Omental fat pad (tissue), 4 donors: ENCODE measurements around the gene THEMIS. TPM values are rescaled to one million over a fixed set of nuclear protein-coding genes. Genes with fewer than 3 reads are reported as not detected.

Source experiments
- ATAC-seq: fragments of 150-250 bp; one replicate; pipeline ENCODE4 v1.9.1; 2016; ENCODE audit warnings: mild to moderate bottlenecking, moderate library complexity; ENCODE audit not compliant: low FRiP score
- DNase-seq: peaks from one replicate; pipeline ENCODE4 v3.0.0-alpha.2; 2019; ENCODE audit warnings: low spot score
- total RNA-seq, 4 donors: library from RNA; depleted of rRNA; stranded (reverse); fragments of >200 nt; gene quantifications; one replicate each; pipeline ENCODE4 v1.1.0, GENCODE V29; 2016
- TF ChIP-seq, protein P1 (sequence below), 3 donors: fragments of 450-650 bp; IDR thresholded peaks; one replicate each; pipeline ENCODE4 v1.5.1; 2016 to 2017; ENCODE audit warnings: antibody characterized with exemption in 3 of 3, mild to moderate bottlenecking in 3 of 3, moderate library complexity in 2 of 3

The THEMIS gene
- total RNA-seq, 4 donors from 2014 or later = 0.56 to 1.7 (median 1.4) TPM

DNA sequence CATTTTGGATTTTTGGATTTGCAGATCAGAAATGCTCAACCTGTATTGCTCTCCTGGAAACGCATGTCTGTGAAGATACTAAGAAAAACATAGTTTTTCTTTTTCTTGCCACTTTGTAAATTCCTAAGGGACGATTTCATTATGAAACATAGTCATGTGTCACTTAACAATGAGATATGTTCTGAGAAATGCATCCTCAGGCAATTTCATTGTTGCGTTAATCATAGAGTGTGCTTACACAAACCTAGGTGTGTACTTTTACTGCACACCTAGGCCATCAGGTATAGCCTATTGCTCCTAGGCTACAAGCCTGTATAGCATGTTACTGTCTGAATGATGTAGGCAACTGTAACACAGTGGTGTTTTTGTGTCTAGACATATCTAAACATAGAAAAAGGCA is 13.4 kb upstream of the THEMIS start:
- DNase-seq (no peak), ATAC-seq (no peak)
- TF ChIP-seq, protein P1, sequence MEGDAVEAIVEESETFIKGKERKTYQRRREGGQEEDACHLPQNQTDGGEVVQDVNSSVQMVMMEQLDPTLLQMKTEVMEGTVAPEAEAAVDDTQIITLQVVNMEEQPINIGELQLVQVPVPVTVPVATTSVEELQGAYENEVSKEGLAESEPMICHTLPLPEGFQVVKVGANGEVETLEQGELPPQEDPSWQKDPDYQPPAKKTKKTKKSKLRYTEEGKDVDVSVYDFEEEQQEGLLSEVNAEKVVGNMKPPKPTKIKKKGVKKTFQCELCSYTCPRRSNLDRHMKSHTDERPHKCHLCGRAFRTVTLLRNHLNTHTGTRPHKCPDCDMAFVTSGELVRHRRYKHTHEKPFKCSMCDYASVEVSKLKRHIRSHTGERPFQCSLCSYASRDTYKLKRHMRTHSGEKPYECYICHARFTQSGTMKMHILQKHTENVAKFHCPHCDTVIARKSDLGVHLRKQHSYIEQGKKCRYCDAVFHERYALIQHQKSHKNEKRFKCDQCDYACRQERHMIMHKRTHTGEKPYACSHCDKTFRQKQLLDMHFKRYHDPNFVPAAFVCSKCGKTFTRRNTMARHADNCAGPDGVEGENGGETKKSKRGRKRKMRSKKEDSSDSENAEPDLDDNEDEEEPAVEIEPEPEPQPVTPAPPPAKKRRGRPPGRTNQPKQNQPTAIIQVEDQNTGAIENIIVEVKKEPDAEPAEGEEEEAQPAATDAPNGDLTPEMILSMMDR (IDR thresholded peaks at IDR 0.05) = no peak

DNA sequence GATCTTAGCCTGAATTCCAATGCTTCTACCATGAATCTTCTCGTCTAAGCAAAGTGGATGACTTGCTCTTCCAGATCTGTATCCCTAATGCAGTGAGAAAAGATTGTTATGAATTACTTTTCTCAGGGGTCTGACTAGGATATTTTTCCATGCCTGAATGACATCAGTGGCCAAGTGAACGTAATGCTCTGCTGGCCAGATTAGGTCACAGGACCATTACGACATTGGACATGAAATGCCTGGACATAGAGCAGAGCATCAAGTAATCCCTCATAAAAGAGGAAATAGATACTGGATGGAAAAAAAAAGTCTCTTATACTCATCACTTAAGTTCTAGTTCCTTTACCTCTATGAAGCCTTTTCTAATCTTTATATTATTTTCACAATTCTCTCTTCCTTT is 12.1 kb upstream of the THEMIS start:
- ATAC-seq = no peak
- TF ChIP-seq, protein P1 (IDR thresholded peaks at IDR 0.05) = no peak

DNA sequence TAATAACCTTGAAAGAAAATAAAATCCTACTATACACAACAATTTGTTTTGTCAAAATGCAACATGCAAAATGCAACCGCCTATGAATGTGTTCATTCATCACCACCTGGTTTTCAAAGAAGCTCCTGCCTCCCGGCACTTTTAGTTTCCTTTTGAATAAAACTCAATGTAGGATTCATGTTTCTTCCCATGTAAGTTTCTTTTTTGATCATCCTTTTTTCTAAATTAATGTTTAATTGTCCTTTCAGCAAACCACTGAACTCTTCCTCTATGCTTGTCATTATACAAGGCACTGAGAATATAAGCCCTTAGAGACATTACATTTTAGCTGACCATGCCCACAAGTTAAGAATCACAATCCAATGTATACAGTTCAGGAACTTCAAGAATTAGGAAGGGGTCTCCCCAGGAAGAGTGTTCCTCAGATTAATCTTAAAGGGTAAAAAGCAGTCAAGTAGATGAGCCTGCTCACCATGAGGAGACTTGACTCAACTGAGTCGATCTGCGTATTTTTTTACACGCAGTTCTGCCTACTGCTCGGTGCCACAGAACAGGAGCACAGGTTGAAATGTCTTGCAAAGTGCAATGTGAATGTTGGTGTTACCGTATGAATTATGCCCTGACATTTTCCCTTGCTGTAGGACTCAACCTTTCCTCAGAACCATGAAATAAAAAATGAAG is 7.2 kb upstream of the THEMIS start:
- no peak for DNase-seq
- ATAC-seq = no peak
- TF ChIP-seq, protein P1 (IDR thresholded peaks at IDR 0.05) = no peak

More for the DNA sequence above, 12.1 kb upstream of the THEMIS start:
- DNase-seq = no peak

DNA sequence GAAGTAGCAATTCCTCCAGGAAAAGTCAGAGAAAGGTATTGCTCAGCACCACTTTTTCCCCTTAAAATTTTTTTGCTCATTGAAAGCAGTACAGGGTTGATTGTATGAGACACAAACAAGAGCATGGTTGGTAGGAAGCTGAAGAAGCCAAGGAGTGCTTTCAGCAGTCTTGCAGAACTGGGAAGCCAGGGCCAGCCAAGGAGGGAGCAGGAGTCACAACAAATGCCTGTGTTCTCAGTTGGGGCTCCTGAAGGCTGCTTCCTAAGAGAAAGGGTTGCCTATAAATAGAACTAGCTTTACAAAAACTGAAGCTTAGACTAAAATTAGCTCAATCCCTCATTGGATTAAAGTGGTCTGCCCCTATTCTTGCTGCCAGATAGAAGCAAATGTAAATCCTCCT is 3.3 kb upstream of the THEMIS start:
- ATAC-seq (no peak), DNase-seq (no peak)
- TF ChIP-seq, protein P1 (IDR thresholded peaks at IDR 0.05) = no peak

DNA sequence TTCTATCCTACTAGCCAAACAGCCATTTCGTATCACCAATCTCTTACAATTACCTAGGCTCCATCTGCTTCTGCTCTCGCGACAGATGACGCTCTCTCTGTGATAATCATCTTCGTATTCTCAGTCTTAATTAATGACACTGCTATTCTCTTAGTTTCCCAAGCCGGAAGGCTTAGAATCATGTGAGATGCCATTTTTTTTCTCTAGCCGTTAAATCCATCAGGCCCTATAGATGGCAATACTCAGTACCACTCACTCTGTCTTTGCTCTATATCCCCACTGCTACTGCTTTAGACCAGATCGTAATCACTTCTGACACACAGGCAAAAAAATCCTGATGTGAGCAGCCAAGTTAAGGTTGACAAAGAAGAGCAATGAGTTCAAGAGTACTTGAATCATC is 2.1 kb upstream of the THEMIS start:
- no peak for ATAC-seq
- DNase-seq = no peak
- TF ChIP-seq, protein P1 (IDR thresholded peaks at IDR 0.05) = no peak

DNA sequence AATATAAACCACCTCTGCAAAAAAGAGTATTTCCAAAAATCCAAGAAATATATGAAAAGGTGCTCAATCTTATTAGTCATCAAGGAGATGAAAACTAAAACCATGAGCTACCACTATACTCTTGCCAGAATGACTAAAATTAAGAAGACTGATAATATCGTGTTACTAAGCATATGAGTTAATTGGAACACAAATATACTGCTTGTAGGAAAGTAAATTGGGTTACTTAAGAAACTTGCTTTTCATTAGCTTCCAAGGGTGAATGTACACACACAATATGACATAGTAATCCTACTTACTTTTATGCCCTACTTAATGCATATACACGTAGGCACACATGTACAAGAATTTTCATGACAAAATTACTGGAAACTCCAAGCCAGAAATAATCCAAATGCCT is 3.4 kb downstream of the THEMIS start:
- no peak for ATAC-seq

DNA sequence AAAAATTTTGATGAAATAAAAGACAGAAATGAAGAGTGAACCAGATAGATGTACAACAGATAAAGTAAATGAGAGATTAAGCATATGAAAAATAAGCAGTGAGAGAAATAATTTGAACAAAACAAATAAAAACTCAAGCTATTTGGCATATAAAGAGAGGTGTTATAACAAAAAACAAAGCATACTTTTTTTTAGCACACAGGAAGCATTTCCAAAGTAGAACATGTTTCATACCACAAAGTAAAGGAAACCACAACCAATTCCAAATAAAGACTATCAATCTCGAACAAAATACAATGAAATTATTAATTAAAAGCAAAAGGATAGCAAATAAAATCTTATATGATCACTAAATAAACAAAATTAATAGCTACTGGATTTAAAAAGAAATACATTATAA is 6.8 kb downstream of the THEMIS start:
- TF ChIP-seq, protein P1 (IDR thresholded peaks at IDR 0.05) = no peak
- ATAC-seq (no peak), DNase-seq (no peak)

More for the DNA sequence above, 3.4 kb downstream of the THEMIS start:
- no peak for DNase-seq
- TF ChIP-seq, protein P1 (IDR thresholded peaks at IDR 0.05) = no peak
